Suprapubic skin (tissue), 4 donors: Measurements from ENCODE around the gene KY. TPM values are rescaled to one million over a fixed set of nuclear protein-coding genes. Genes with fewer than 3 reads are reported as not detected.

Source experiments
- DNase-seq, 2 donors: peaks; one replicate each; pipeline ENCODE4 v3.0.0-alpha.2; 2019; ENCODE audit warnings: low spot score in 2 of 2
- H3K27ac ChIP-seq: fragments of 200-600 bp; sonication (generic); one replicate; pipeline ENCODE4 v1.5.1; 2019
- H3K27me3 ChIP-seq: fragments of 200-600 bp; sonication (generic); one replicate; pipeline ENCODE4 v1.5.1; 2019
- H3K36me3 ChIP-seq: fragments of 200-600 bp; sonication (generic); one replicate; pipeline ENCODE4 v1.5.1; 2019
- H3K4me1 ChIP-seq: fragments of 200-600 bp; sonication (generic); one replicate; pipeline ENCODE4 v1.5.1; 2019
- H3K4me3 ChIP-seq: fragments of 200-600 bp; sonication (generic); one replicate; pipeline ENCODE4 v1.5.1; 2019; ENCODE audit warnings: mild to moderate bottlenecking
- H3K9me3 ChIP-seq: fragments of 200-600 bp; sonication (generic); one replicate; pipeline ENCODE4 v1.5.1; 2019
- CTCF ChIP-seq, 2 donors: fragments of 200-600 bp in 1 of 2; fragments of 450-650 bp in 1 of 2; sonication (generic) in 1 of 2; IDR thresholded peaks; one replicate each; pipeline ENCODE4 v1.5.1; 2016 to 2019; ENCODE audit warnings: antibody characterized with exemption in 2 of 2, mild to moderate bottlenecking in 1 of 2, moderate library complexity in 1 of 2
- EP300 ChIP-seq: sonication (generic); formaldehyde crosslinking; IDR thresholded peaks from one replicate; pipeline ENCODE4 v1.6.1; 2017; ENCODE audit warnings: antibody characterized with exemption
- POLR2A ChIP-seq, 2 donors: fragments of 450-650 bp; IDR thresholded peaks; one replicate each; pipeline ENCODE4 v1.6.1; 2017; ENCODE audit warnings: antibody characterized with exemption in 2 of 2, mild to moderate bottlenecking in 2 of 2, moderate library complexity in 2 of 2
- POLR2AphosphoS5 ChIP-seq, 3 donors: sonication (generic); formaldehyde crosslinking; IDR thresholded peaks; one replicate each; pipeline ENCODE4 v1.6.1; 2017; ENCODE audit warnings: antibody characterized with exemption in 3 of 3
- WGBS: methylation state at CpG from one replicate; pipeline ENCODE4 v1.1.5; 2018; 5-methylcytosine and 5-hydroxymethylcytosine counted together
- total RNA-seq, 4 donors: library from RNA; depleted of rRNA; stranded (reverse); fragments of >200 nt; gene quantifications; one replicate each; pipeline ENCODE4 v1.1.0, GENCODE V29; 2016

The KY gene
- total RNA-seq, 4 donors from 2014 or later = 41.9 to 99.8 (median 53.9) TPM

GRCh38 chr3:134568790-134569189 lies 82.0 kb downstream of the KY start:
- Histone ChIP-seq H3K36me3 (no peaks in the 10 kb centered on the region), H3K27me3 (no peaks in the 10 kb centered on the region), H3K4me1 (no peaks in the 10 kb centered on the region), H3K4me3 (no peak overlapping the region), H3K27ac (no peak overlapping the region), H3K9me3 (peaks cover 11% of the 10 kb centered on the region)
- TF ChIP-seq POLR2AphosphoS5 (IDR thresholded peaks at IDR 0.05) (no peak), POLR2A (IDR thresholded peaks at IDR 0.05) (no peak), CTCF (IDR thresholded peaks at IDR 0.05) (no peak), EP300 (no peak)
- no peak for DNase-seq
- 80% methylated on average over 6 of the region's 6 CpGs for WGBS

DNA sequence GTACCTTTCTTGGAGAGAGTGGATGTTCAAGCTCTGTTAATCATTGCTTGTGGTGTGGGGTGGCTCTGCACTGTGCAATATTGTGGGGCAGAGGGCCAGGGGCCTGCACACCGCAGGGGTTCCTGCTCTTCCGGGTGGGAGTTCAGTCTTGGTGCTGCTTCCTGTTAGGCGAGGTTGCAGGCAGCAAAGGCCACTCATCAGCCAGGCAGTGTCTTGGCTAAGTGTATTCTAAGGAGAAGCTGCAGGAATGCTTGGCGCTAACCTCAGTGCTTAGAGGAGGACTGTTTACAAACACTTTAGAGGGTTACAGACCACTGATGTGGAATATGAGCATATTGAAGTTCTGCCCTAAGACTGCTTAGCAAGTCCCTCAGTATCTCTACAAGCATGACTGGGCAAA lies 83.2 kb downstream of the KY start:
- no peak for DNase-seq
- H3K36me3 ChIP-seq = no peaks in the 10 kb centered on the region
- no peak for TF ChIP-seq POLR2AphosphoS5 (IDR thresholded peaks at IDR 0.05)
- no peak overlapping the region for H3K4me3 ChIP-seq
- 92% methylated on average over 2 of the region's 4 CpGs for WGBS
- peaks cover 10% of the 10 kb centered on the region for H3K9me3 ChIP-seq
- no peak overlapping the region for H3K27ac ChIP-seq
- H3K27me3 ChIP-seq = no peaks in the 10 kb centered on the region
- H3K4me1 ChIP-seq = no peaks in the 10 kb centered on the region

DNA sequence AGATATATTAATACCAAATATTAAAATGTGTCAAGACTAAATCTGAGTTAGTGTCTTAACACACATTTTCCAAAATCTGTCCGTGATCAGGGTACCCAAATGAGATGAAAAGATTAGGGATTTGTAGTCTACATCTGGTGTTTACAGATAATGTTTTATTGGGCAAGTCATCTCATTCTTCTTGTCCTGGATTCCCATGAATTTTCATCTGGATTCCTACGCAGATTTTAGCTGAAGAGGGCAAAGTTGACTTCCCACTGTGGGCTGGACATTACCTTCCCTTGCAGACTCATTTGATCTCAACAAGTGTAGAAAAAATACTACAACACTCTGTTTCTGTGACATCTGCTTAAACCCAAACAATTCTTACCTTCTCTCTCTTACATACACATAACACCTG lies 85.8 kb downstream of the KY start:
- TF ChIP-seq POLR2A (IDR thresholded peaks at IDR 0.05) = no peak
- no peak for TF ChIP-seq POLR2AphosphoS5 (IDR thresholded peaks at IDR 0.05)
- no peak for TF ChIP-seq CTCF (IDR thresholded peaks at IDR 0.05)
- TF ChIP-seq EP300 = no peak
- WGBS = 75% methylated on average over 2 of the region's 2 CpGs
- Histone ChIP-seq H3K4me1 (no peaks in the 10 kb centered on the region), H3K4me3 (no peak overlapping the region), H3K27ac (no peak overlapping the region), H3K36me3 (peaks cover 4% of the 10 kb centered on the region), H3K27me3 (no peaks in the 10 kb centered on the region), H3K9me3 (no peaks in the 10 kb centered on the region)
- no peak for DNase-seq

- no peak for TF ChIP-seq CTCF (IDR thresholded peaks at IDR 0.05)
- no peak for TF ChIP-seq EP300
- no peak for TF ChIP-seq POLR2A (IDR thresholded peaks at IDR 0.05)
- no peak for TF ChIP-seq POLR2AphosphoS5 (IDR thresholded peaks at IDR 0.05)
- Histone ChIP-seq H3K4me3 (no peak overlapping the region), H3K36me3 (peaks cover 9% of the 10 kb centered on the region), H3K4me1 (no peaks in the 10 kb centered on the region), H3K9me3 (no peaks in the 10 kb centered on the region), H3K27me3 (no peaks in the 10 kb centered on the region), H3K27ac (no peak overlapping the region)
- WGBS = 61% methylated on average over 6 of the region's 6 CpGs
- no peak for DNase-seq
Observed at GRCh38 chr3:134563601-134564000, 87.2 kb downstream of the KY start.

DNA sequence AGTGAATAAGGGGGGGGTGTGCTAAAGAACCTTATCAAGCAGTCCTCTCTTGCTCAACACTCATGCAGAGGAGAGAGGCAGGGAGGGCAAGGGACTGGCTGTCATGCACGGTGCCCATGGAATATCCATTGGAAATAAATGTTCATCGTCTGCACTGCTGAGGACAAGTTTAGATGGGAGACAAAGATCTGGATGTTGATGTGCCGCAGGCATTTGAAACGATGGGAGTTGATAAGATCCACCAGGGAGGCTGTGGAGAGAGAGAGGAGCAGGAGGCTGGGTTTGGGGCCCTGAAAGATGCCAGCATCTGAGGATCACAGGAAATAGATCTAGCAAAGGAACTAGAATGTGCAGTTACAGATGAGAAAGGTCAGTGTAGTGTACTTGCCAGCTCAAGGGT lies 88.8 kb downstream of the KY start:
- H3K4me3 ChIP-seq = no peak overlapping the region
- WGBS = 89% methylated on average over 4 of the region's 4 CpGs
- H3K27ac ChIP-seq = no peak overlapping the region
- no peaks in the 10 kb centered on the region for H3K9me3 ChIP-seq
- peaks cover 15% of the 10 kb centered on the region for H3K36me3 ChIP-seq
- no peak for TF ChIP-seq CTCF (IDR thresholded peaks at IDR 0.05)
- TF ChIP-seq POLR2A (IDR thresholded peaks at IDR 0.05) = no peak
- no peak for TF ChIP-seq POLR2AphosphoS5 (IDR thresholded peaks at IDR 0.05)
- TF ChIP-seq EP300 = no peak
- no peaks in the 10 kb centered on the region for H3K27me3 ChIP-seq
- DNase-seq = no peak
- H3K4me1 ChIP-seq = no peaks in the 10 kb centered on the region

DNA sequence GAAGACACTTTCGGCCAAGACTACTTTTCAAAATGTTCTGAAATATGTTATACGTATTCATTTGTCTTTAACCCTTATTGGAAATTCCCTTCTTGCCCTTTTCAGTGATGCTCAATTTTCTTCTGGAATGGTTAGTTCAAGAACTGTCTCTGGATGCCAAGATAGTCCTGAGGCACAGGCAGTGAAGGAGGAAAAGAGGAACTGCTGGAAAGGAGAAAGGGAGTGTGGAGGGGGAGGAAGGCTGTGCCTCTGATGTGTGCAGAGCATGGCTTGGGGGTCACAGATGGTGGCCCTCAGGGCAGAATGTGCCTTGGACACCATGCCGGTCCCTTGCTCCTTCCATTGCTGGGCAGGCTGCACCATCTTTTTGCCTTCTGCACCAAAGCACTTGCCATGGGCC lies 91.2 kb downstream of the KY start:
- Histone ChIP-seq H3K27ac (no peak overlapping the region), H3K4me1 (no peaks in the 10 kb centered on the region), H3K4me3 (no peak overlapping the region), H3K36me3 (peaks cover 15% of the 10 kb centered on the region), H3K9me3 (no peaks in the 10 kb centered on the region), H3K27me3 (no peaks in the 10 kb centered on the region)
- TF ChIP-seq POLR2AphosphoS5 (IDR thresholded peaks at IDR 0.05) (no peak), CTCF (IDR thresholded peaks at IDR 0.05) (no peak), EP300 (no peak), POLR2A (IDR thresholded peaks at IDR 0.05) (no peak)
- DNase-seq = no peak
- WGBS = 96% methylated on average over 3 of the region's 3 CpGs
